GM12892 (cell line): ENCODE results near the gene MEGF11.

Experiments used
- POLR2A ChIP-seq: IDR thresholded peaks from 2 replicates; pipeline ENCODE4 v1.6.1; 2011; ENCODE audit warnings: low read depth, low read length, control low read depth
- POLR2AphosphoS5 ChIP-seq: IDR thresholded peaks from 2 replicates; pipeline ENCODE4 v1.6.1; 2011; ENCODE audit warnings: low read depth, low read length, control low read depth
- TAF1 ChIP-seq: IDR thresholded peaks from 2 replicates; pipeline ENCODE4 v1.6.1; 2011; ENCODE audit warnings: low read depth, mild to moderate bottlenecking, control low read depth, low read length, borderline replicate concordance

DNA sequence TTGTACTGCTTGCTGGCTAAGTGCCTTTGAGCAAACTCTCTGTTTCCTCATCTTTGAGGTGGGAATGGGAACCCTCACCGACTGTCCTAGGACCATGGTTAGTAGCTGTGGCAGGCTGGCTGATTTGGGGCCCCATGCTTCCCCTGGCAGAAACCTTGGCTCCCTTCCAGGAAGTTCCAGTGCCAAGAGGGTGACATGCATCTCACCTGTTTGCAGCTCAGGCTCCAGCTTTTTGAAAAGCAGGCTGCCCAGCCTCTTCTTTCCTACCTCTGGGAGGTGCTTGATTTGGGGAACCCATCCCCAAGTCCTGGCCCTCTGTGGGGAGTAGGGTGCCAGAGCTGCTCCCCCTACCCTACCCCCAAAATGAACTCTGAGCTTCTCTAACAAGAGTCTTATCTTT, 333.4 kb downstream of the MEGF11 start:
- TF ChIP-seq TAF1 (no peak), POLR2A (no peak), POLR2AphosphoS5 (no peak)
